ENCODE measurements around the gene LETM1. TPM values are rescaled to one million over a fixed set of nuclear protein-coding genes. Genes with fewer than 3 reads are reported as not detected.

The LETM1 gene
- total RNA-seq, 1 donor = 91.5 TPM

DNA sequence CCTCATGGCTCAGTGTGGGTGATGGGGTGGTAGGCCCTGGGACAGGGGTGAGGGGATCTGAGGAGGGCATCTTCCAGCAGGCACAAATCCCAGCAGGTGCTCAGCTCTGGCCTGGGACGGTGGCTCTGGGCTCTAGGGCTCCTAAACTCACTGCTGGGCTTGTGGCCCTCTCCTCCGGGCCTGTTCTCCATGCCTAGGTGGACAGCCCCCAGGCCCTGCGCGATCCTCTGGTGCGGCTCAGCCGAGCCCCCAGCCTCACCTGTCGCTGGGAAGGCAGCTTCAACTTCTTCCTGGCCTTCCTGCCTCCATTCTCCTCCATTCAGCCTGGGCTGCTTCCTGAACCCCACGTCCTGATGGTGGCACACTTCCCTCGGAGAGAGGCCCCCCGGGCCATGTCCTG is 82.2 kb downstream of the LETM1 start:
- H3K4me3 ChIP-seq (ENCODE audit: low read depth, low read length) = no peak overlapping the region
- no peak for DNase-seq (ENCODE audit: low read depth)
- no peak for TF ChIP-seq CTCF (IDR thresholded peaks at IDR 0.05; ENCODE audit: insufficient read depth, low read depth, low read length)

- DNase-seq (ENCODE audit: low read depth) = no peak
- H3K4me3 ChIP-seq (ENCODE audit: low read depth, low read length) = no peak overlapping the region
- no peak for TF ChIP-seq CTCF (IDR thresholded peaks at IDR 0.05; ENCODE audit: insufficient read depth, low read depth, low read length)
These were observed 83.0 kb downstream of the LETM1 start for GRCh38 chr4:1772853-1773538.

DNA sequence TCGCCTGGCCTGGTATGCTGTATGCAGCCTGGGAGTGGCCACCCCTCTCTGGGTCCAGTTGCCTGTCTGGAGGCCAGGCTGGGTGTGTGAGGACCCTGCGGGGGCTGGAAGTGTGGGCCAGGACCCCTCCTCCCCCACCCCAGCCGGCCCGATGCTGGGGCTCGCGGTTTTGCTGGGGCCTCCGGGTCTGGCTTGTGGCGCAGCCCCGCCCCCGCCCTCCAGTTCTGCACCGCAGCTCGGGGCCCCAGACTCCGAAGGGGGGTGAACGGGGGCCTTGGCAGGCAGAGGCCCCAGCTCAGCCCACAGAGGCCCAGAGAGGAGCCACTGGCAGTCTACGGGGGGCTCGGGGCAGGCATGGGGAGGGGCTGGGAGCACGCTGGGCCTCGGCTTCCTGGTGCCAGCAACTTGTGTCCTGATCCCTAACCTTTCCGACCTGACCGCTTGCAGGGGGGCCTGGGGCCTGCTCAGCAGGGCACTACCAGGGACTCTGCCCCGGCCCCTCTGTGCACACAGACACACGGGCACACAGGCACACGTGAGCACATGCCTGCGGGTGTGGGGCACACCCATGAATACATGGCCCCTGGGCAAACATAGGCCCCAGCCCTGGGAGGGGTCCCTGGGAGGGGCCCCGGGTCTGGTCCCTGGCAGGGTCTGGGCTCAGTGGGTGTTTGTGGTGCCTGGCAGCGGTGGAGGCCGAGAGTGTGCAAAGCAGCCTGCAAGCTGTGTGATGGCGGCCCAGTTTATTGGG is 84.2 kb downstream of the LETM1 start:
- H3K4me3 ChIP-seq (ENCODE audit: low read depth, low read length) = no peak overlapping the region
- no peak for DNase-seq (ENCODE audit: low read depth)
- no peak for TF ChIP-seq CTCF (IDR thresholded peaks at IDR 0.05; ENCODE audit: insufficient read depth, low read depth, low read length)

- TF ChIP-seq CTCF (IDR thresholded peaks at IDR 0.05; ENCODE audit: insufficient read depth, low read depth, low read length) = no peak
- no peak for DNase-seq (ENCODE audit: low read depth)
- H3K4me3 ChIP-seq (ENCODE audit: low read depth, low read length) = no peak overlapping the region
These were observed 85.1 kb downstream of the LETM1 start for GRCh38 chr4:1770791-1771231.

- TF ChIP-seq CTCF (IDR thresholded peaks at IDR 0.05; ENCODE audit: insufficient read depth, low read depth, low read length) = no peak
- H3K4me3 ChIP-seq (ENCODE audit: low read depth, low read length) = no peak overlapping the region
- DNase-seq (ENCODE audit: low read depth) = no peak
These were observed 85.7 kb downstream of the LETM1 start for GRCh38 chr4:1770245-1770644.

DNA sequence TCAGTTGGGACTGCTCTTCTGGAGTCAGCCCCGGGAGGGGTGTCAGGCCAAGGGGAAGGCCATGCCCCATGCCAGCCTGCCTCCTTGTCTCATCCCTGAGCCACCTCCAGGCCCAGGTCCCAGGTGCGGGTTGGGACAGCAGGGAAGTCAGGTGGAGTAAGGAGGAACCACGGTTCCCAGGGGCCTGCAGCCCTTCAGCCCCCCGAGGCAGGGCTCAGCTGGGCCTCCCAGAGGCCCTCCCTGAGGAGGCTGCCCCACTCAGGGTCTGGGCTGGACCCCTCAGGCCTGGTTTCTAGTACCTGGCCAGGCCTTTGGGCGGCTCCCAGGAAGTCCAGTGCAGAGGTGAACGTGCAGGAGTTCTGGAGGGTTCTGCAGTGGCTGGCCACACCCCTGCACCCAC is 86.3 kb downstream of the LETM1 start:
- H3K4me3 ChIP-seq (ENCODE audit: low read depth, low read length) = no peak overlapping the region
- DNase-seq (ENCODE audit: low read depth) = no peak
- no peak for TF ChIP-seq CTCF (IDR thresholded peaks at IDR 0.05; ENCODE audit: insufficient read depth, low read depth, low read length)
